Erythroblast (primary cell): Measurements from ENCODE around the gene SLC25A18.

Source experiments
- DNase-seq, 2 experiments: peaks; one replicate each; lab custom pipeline; 2025; lab: John Stamatoyannopoulos, UW
- GATA1 ChIP-seq: IDR thresholded peaks from 2 replicates; pipeline ENCODE4 v1.6.1; 2011; ENCODE audit warnings: low read depth, mild to moderate bottlenecking, control low read depth, low read length, moderate library complexity
- POLR2A ChIP-seq: IDR thresholded peaks from 2 replicates; pipeline ENCODE4 v1.6.1; 2011; ENCODE audit warnings: mild to moderate bottlenecking, low read length

The SLC25A18 gene

GRCh38 chr22:17637490-17638181 is 74.3 kb downstream of the SLC25A18 start:
- no peak for DNase-seq
- no peak for TF ChIP-seq POLR2A
- TF ChIP-seq GATA1: no peak

GRCh38 chr22:17638182-17638431 is 74.8 kb downstream of the SLC25A18 start:
- no peak for TF ChIP-seq GATA1
- no peak for TF ChIP-seq POLR2A
- DNase-seq: no peak

GRCh38 chr22:17638432-17639246 is 75.3 kb downstream of the SLC25A18 start, which contains the start of gene BCL2L13:
Gene BCL2L13 (plus strand): TSS chr22:17638757. CDS start chr22:17655712, 16,955 bp downstream.
- TF ChIP-seq POLR2A (peak; percentile 99), GATA1 (no peak)

GRCh38 chr22:17639247-17639741 is 76.0 kb downstream of the SLC25A18 start:
- TF ChIP-seq GATA1: no peak
- TF ChIP-seq POLR2A: no peak
- peak; percentile 69 to 80 for DNase-seq

More at GRCh38 chr22:17638432-17639246, 75.3 kb downstream of the SLC25A18 start, which contains the start of gene BCL2L13:
- DNase-seq: peak; percentile 94 to 96
